Smooth muscle cell of the umbilical artery (primary cell): ENCODE data around the gene ACTRT3. TPM values are rescaled to one million over a fixed set of nuclear protein-coding genes. Genes with fewer than 3 reads are reported as not detected.

ENCODE experiments used
- total RNA-seq: library from RNA; depleted of rRNA; stranded (reverse); fragments of >200 nt; gene quantifications from 2 replicates; pipeline ENCODE4 v1.2.3, GENCODE V29; 2014

ACTRT3 gene
- 3.4 and 4.8 TPM in 2 replicates for total RNA-seq

DNA sequence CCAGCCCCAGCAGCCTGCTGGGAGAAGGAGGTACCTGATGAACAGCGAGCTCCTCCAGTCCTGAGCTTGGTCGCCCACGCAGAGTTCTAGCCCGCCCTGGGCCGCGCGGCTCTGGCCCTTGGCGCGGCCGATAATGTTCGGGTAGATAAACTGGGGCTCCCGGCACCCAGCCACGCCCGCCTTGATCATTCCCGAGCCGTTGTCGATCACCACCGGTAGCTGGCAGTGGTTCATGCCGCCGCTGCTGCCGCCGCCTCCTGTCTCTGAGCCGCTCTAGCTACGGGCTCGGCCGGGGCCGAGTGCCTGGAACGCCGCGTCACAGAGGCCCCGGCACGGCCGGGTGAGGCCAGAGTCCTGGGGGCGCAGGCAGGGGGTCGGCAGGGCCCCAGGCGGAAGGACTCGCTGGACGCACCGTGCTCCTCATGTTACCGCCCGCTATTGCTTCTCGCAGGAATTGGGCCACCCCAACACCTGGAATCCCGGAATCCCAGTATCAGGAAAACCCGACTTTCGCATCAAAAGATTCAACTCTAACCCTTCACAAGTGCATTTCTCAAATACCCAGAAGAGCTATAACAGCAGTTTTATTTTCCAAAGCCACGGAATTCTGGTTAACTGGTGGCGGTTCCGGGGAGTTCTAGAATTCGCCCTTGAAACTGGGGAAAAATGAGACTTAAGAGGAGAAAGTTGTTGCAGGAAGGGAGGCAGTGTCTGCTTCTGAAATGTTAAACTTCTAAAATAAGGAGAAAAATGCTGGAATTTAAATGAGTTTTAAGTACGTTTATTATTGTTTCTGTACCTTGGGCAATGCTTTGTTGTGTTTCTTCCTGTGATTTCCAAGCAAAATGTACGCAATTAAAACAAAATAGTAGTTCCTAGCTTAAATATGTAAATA lies at the start of gene ACTRT3:
Gene ACTRT3 (minus strand): TSS at position 275 of the 895 bp plus-strand sequence. CDS start 41 bp downstream, at position 234.

DNA sequence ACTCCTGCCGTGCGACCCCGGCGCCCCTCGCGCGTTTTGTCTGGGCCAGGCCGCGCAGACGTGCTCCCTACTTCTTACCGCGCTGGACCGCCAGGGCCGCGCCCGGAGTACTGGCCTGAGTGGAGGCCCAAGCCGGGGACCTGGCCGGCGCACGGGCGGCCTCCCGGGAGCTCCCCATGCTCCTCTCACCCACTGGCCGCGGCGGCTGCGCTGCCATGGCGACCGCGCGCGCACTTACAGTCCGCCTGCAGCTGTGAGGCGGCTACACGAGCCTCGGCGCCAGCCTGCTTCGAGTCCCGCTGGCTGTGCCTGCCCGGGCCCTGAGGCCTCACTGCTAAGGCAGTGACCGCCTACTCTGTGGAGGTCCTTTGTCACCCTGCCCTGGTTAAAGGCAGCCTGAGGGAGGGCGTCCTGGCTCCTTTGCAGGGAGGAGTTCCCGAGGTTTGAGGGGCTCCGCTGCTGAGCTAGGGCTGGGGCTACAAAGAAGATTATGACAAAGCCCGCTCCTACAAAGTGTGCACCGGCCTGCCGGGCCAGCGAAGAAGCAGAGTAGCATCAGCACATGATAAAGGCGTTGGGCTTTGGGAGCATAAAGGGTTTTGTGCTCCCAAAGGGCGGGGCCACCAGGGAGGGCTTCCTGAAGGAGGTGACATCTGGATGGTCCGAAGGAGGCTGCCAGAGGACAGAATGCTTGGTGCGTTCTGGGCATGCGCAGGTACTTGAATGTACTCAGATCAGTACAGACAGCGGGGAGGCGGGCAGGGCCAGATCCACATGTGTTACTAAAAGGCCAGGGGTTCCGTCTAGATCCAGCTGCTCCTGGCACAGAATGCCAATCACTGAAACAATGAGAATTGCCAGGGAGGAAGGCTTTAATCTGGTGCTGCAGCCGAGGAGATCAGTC lies 43.2 kb upstream of the ACTRT3 start, which contains the start of the genes LRRC34 and LRRIQ4:
Gene LRRC34 (minus strand): TSS at position 573 of the 904 bp plus-strand sequence. CDS start 356 bp downstream, at position 217.
Gene LRRIQ4 (plus strand): TSS at position 539 of the 904 bp plus-strand sequence. CDS start 9,052 bp downstream, outside the sequence.

DNA sequence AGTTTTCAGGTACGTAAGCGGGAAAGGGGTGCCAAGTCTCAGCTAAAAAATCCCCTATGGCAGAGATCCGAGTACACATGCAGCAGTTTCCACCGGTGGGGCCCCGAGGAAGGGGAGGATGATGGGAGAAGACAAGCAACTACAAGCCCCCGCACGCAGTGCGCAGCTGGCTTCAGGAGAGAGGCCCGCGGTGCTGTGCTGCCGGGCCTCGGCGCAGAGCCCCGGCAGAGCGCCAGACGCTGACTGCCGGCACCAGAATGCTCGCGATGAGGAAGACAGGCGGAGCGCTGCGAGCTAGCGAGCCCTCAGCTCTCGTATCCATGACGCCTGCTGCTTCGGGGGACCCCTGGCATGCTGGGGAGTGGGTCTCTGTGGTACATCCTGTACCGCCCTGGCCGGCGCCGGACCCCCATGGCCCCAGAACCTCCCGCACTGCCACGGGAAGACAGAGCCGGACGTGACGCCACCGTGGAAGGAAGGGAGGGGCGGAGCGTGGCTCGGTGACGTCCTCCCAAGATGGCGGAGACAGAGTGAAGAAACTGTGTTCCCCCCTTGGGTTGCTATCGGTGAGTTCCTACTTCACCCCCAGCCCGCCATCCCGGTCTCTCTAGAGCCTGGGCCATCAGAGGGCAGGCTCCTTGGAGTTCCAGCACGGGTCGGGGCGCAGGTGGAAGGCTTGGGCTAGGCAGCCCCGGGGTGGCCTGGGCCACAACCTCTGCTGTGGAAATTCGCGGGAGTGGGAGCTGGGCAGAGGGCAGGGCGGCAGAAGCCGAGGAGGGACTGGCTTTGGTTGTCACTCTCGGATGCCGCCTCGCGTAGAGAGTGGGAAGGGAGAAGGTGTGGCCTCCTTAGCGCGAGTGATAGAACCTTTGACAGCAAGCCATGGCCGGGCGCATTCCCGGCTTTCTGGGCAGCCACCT lies 3.8 kb upstream of the ACTRT3 start, which contains the start of gene MYNN:
Gene MYNN (plus strand): TSS at position 500 of the 920 bp plus-strand sequence. CDS start 900 bp downstream, outside the sequence.

DNA sequence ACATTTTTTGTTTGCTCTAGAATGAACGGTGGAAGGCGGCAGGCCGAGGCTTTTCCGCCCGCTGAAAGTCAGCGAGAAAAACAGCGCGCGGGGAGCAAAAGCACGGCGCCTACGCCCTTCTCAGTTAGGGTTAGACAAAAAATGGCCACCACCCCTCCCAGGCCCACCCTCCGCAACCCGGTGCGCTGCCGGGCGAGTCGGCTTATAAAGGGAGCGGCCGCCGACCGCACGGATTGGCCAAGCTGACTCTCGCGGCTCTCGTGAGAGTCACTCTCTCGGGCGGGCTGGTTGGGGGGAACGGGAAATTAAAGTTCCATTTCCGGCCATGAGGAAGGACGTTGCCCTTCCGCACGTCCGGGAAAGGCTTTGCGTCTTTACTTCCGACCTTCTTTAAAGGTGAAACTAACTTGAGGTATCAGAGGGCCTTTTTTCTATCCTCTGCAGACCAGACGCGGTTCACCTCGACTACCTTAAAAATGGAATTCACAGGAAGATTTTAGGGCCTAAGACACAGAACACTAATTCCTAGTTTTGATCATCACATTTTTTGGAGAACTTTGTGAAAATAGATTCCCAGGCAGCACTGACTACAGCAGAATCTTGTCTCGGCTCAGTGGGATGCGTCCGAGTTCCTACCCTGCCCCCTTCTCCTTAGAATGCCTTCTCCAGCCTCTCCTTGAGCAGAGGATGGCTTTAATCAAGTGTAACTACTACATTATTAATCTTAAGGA lies 4.3 kb downstream of the ACTRT3 start, which contains the start of gene TERC:
Gene TERC (minus strand): TSS at position 179 of the 731 bp plus-strand sequence.

Other genes starting within 250 kb of the ACTRT3 start
- gene MECOM, start 105.8 kb downstream of the ACTRT3 start, total RNA-seq = 22.6 and 49.5 TPM in 2 replicates
- gene TERC, start 4.5 kb downstream of the ACTRT3 start, total RNA-seq = 21.7 and 295 TPM in 2 replicates
- gene MYNN, start 3.8 kb upstream of the ACTRT3 start, total RNA-seq = 20.4 and 27.3 TPM in 2 replicates
- not detected in 2 replicates for gene LRRIQ4, start 43.3 kb upstream of the ACTRT3 start, total RNA-seq
- 0.59 and 1.8 TPM in 2 replicates for gene LRRC34, start 43.3 kb upstream of the ACTRT3 start, total RNA-seq
- not detected in 2 replicates for gene LRRC31, start 100.4 kb upstream of the ACTRT3 start, total RNA-seq
- not detected in 2 replicates for gene SAMD7, start 142.0 kb upstream of the ACTRT3 start, total RNA-seq
- 48.7 and 66.2 TPM in 2 replicates for gene SEC62, start 197.2 kb upstream of the ACTRT3 start, total RNA-seq